ENCODE results near the gene RAB26. TPM values are rescaled to one million over a fixed set of nuclear protein-coding genes. Genes with fewer than 3 reads are reported as not detected.

RAB26 gene
- total RNA-seq, 1 donor from 2014 or later = 2.1 TPM

DNA sequence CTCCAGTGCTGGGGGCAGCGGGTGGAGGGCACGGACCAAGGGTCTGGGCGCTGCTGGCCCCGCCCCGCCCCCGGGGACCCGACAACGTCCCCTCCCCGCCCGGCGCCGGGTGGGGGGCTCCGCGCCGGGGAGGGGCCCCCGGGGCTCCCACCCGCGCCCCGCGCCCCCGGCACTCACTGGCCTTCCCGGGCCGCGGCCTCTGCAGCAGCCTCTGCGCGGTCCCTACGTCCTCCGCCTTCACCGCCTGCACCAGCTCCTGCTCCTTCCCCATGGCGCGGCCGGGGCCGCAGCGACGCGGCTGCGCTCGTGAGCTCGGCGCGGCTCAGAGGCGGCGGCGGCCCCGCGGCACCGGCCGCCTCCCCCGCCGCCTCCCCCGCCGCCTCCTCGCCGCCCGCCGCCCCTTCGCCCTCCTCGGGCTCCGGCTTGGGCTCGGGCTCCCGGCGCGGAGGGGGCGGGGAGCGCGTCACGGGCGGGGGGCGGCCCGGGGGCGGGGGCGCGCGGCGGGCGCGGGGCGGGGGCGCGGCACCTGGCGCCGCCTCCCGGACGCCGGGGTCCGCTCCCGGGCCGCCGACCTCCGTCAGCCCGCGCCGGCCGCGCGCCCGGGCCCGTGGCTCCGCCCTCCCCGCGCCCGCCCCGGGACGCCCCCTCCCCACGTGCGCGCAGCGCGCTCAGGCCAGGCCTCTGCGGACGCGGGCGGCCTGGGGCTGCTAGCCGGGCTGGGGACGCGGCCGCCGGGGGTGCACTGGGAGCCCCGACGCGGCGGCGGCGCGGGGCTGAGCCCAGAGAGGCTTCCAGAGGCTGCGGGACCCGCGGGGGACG is 47.9 kb downstream of the RAB26 start, which contains the start of gene CASKIN1:
CASKIN1 (minus strand) TSS at position 444 of the 819 bp plus-strand sequence; CDS start at position 271, 173 bp downstream.
- Histone ChIP-seq H3F3A (ENCODE audit: low read depth) (peaks cover 26% of the 10 kb centered on the region), H3K9me3 (ENCODE audit: low read depth) (no peaks in the 10 kb centered on the region), H3K4me2 (peak within 1 kb of the TSS; percentile 91), H3K36me3 (no peaks in the 10 kb centered on the region), H3K9ac (no peak within 1 kb of the TSS), H2AFZ (replicated peaks) (peak within 1 kb of the TSS; percentile 50), H3K79me2 (ENCODE audit: low read depth) (no peaks in the 10 kb centered on the region), H3K27ac (no peak within 1 kb of the TSS), H3K4me3 (peak within 1 kb of the TSS; percentile 80), H4K20me1 (ENCODE audit: low read depth) (peaks cover 17% of the 10 kb centered on the region), H3K27me3 (peaks cover 63% of the 10 kb centered on the region), H3K4me1 (peaks cover 14% of the 10 kb centered on the region)
- Mint-ChIP-seq H3K36me3 (no peaks in the 10 kb centered on the region), H3K4me3 (peak within 1 kb of the TSS; percentile 85), H3K27ac (no peak within 1 kb of the TSS), H3K9me3 (no peaks in the 10 kb centered on the region), H3K27me3 (ENCODE audit: insufficient read depth, low read depth) (peaks cover 17% of the 10 kb centered on the region), H3K4me1 (peaks cover 8% of the 10 kb centered on the region)
- no peak for TF ChIP-seq CTCF (IDR thresholded peaks at IDR 0.05)
- no peak for TF ChIP-seq EZH2 (IDR thresholded peaks at IDR 0.05)
- no peak for TF ChIP-seq EZH2phosphoT487 (IDR thresholded peaks at IDR 0.05)
- DNase-seq (ENCODE audit: low spot score) = peak; percentile 81

- Histone ChIP-seq H3K36me3 (no peaks in the 10 kb centered on the region), H3K9ac (no peak overlapping the region), H3K79me2 (ENCODE audit: low read depth) (no peaks in the 10 kb centered on the region), H3K4me3 (peak overlapping the region; percentile 48), H3K27ac (no peak overlapping the region), H3F3A (ENCODE audit: low read depth) (peaks cover 26% of the 10 kb centered on the region), H3K4me2 (peak overlapping the region; percentile 85), H2AFZ (replicated peaks) (peak overlapping the region; percentile 50), H4K20me1 (ENCODE audit: low read depth) (peaks cover 17% of the 10 kb centered on the region), H3K4me1 (peaks cover 14% of the 10 kb centered on the region), H3K27me3 (peaks cover 63% of the 10 kb centered on the region), H3K9me3 (ENCODE audit: low read depth) (no peaks in the 10 kb centered on the region)
- Mint-ChIP-seq H3K4me1 (peaks cover 8% of the 10 kb centered on the region), H3K4me3 (peak overlapping the region; percentile 81), H3K27me3 (ENCODE audit: insufficient read depth, low read depth) (peaks cover 17% of the 10 kb centered on the region), H3K36me3 (no peaks in the 10 kb centered on the region), H3K9me3 (no peaks in the 10 kb centered on the region), H3K27ac (no peak overlapping the region)
- TF ChIP-seq EZH2phosphoT487 (IDR thresholded peaks at IDR 0.05) = no peak
- TF ChIP-seq CTCF (IDR thresholded peaks at IDR 0.05) = no peak
- TF ChIP-seq EZH2 (IDR thresholded peaks at IDR 0.05) = no peak
- no peak for DNase-seq (ENCODE audit: low spot score)
These were observed 48.6 kb downstream of the RAB26 start for GRCh38 chr16:2196981-2197511.

GRCh38 chr16:2197765-2198164 is 49.3 kb downstream of the RAB26 start:
- H3K4me1 ChIP-seq = peaks cover 14% of the 10 kb centered on the region
- no peaks in the 10 kb centered on the region for H3K9me3 ChIP-seq (ENCODE audit: low read depth)
- peaks cover 26% of the 10 kb centered on the region for H3F3A ChIP-seq (ENCODE audit: low read depth)
- H3K4me3 ChIP-seq = no peak overlapping the region
- peaks cover 17% of the 10 kb centered on the region for H4K20me1 ChIP-seq (ENCODE audit: low read depth)
- Mint-ChIP-seq H3K9me3 (no peaks in the 10 kb centered on the region), H3K4me1 (peaks cover 8% of the 10 kb centered on the region), H3K36me3 (no peaks in the 10 kb centered on the region), H3K4me3 (peak overlapping the region; percentile 81), H3K27ac (no peak overlapping the region), H3K27me3 (ENCODE audit: insufficient read depth, low read depth) (peaks cover 17% of the 10 kb centered on the region)
- no peak for TF ChIP-seq EZH2phosphoT487 (IDR thresholded peaks at IDR 0.05)
- no peak for TF ChIP-seq EZH2 (IDR thresholded peaks at IDR 0.05)
- TF ChIP-seq CTCF (IDR thresholded peaks at IDR 0.05) = no peak
- no peak overlapping the region for H3K4me2 ChIP-seq
- H2AFZ ChIP-seq (replicated peaks) = no peak overlapping the region
- H3K36me3 ChIP-seq = no peaks in the 10 kb centered on the region
- no peak overlapping the region for H3K9ac ChIP-seq
- H3K79me2 ChIP-seq (ENCODE audit: low read depth) = no peaks in the 10 kb centered on the region
- H3K27ac ChIP-seq = no peak overlapping the region
- H3K27me3 ChIP-seq = peaks cover 63% of the 10 kb centered on the region
- no peak for DNase-seq (ENCODE audit: low spot score)

All from neural progenitor cell (in vitro differentiated cells).